RCC 7860 (cell line): ENCODE data around the gene SLFN13.
"Not testable (repeated sequence)": the region's sequence is repeated elsewhere in the genome, so short reads cannot be mapped to it uniquely, and the experiment has no call there.

Source experiments
- DNase-seq: peaks from one replicate; pipeline ENCODE4 v3.0.0-alpha.2; 2015; ENCODE audit warnings: low spot score
- FAIRE-seq: peaks from 2 replicates; lab custom pipeline; 2012; peaks lifted over from hg19 to GRCh38; lab: Jason Lieb, UNC

SLFN13 gene, protein sequence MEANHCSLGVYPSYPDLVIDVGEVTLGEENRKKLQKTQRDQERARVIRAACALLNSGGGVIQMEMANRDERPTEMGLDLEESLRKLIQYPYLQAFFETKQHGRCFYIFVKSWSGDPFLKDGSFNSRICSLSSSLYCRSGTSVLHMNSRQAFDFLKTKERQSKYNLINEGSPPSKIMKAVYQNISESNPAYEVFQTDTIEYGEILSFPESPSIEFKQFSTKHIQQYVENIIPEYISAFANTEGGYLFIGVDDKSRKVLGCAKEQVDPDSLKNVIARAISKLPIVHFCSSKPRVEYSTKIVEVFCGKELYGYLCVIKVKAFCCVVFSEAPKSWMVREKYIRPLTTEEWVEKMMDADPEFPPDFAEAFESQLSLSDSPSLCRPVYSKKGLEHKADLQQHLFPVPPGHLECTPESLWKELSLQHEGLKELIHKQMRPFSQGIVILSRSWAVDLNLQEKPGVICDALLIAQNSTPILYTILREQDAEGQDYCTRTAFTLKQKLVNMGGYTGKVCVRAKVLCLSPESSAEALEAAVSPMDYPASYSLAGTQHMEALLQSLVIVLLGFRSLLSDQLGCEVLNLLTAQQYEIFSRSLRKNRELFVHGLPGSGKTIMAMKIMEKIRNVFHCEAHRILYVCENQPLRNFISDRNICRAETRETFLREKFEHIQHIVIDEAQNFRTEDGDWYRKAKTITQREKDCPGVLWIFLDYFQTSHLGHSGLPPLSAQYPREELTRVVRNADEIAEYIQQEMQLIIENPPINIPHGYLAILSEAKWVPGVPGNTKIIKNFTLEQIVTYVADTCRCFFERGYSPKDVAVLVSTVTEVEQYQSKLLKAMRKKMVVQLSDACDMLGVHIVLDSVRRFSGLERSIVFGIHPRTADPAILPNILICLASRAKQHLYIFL

GRCh38 chr17:35448214-35448898 is at the start of gene SLFN13:
Gene SLFN13 (minus strand): TSS chr17:35448766. CDS start chr17:35445680, 3,086 bp downstream.
- DNase-seq = no peak
- FAIRE-seq = no peak

DNA sequence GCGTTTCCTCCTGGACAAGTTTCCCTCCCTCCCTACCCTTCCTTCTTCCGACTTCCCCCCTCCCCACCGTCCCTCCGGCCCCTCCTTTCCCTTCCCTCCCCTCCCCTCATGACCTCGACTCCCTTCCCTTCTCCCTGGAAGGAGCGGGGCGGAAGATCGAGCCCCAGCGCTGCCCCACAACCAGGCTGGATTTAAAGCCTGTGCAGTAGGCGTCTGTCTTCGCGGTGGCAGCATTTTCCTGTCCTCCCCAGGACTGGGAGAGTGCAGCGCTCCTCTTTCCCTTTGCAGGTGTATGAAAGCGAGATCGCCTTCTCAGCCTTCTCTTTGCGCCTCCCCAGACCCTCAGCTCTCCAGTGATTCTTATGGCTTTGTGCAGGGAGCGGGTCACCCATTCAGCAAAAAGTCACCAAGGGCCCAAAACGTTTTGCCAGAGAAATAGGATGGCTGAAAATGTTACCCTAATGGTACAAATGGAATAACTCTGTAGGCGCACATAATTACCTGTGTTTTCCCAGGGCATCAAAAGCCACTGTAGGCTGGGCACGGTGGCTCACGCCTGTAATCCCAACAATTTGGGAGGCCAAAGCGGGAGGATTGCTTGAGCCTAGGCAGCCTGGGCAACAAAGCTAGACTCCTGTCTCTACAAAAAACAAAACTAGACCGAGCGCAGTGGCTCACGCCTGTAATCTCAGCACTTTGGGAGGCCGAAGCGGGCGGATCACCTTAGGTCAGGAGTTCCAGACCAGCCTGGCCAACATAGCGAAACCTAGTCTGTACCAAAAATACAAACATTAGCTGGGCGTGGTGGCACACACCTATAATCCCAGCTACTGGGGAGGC is 48.1 kb upstream of the SLFN13 start:
- FAIRE-seq = no peak

GRCh38 chr17:35493040-35493439 is 44.5 kb upstream of the SLFN13 start:
- DNase-seq (no peak), FAIRE-seq (no peak)

More for the DNA sequence above, 48.1 kb upstream of the SLFN13 start:
- DNase-seq = no peak

- DNase-seq (no peak), FAIRE-seq (no peak)
These were observed 42.9 kb upstream of the SLFN13 start for GRCh38 chr17:35491417-35491816.

DNA sequence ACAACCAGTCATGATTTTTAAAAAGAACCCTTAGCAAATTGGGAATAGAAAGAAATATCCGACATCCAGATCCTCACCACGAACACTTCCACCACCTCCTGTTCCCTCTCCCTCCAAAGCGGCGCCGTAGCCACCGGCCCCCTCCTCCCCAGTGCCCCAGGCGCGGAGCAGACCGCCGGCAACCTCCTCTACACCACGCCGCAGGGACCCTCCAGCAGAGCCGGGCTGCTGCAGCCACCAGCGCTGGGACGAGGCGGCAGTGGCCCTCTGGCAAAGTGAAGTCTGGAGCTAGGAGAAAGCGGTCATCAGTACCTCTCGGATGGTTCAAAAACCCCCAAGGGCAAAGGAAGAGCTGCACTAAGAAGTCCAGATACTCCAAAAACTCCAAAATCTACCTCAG is 41.4 kb upstream of the SLFN13 start:
- DNase-seq (no peak), FAIRE-seq (no peak)

GRCh38 chr17:35488991-35489390 is 40.4 kb upstream of the SLFN13 start:
- no peak for FAIRE-seq
- no peak for DNase-seq

DNA sequence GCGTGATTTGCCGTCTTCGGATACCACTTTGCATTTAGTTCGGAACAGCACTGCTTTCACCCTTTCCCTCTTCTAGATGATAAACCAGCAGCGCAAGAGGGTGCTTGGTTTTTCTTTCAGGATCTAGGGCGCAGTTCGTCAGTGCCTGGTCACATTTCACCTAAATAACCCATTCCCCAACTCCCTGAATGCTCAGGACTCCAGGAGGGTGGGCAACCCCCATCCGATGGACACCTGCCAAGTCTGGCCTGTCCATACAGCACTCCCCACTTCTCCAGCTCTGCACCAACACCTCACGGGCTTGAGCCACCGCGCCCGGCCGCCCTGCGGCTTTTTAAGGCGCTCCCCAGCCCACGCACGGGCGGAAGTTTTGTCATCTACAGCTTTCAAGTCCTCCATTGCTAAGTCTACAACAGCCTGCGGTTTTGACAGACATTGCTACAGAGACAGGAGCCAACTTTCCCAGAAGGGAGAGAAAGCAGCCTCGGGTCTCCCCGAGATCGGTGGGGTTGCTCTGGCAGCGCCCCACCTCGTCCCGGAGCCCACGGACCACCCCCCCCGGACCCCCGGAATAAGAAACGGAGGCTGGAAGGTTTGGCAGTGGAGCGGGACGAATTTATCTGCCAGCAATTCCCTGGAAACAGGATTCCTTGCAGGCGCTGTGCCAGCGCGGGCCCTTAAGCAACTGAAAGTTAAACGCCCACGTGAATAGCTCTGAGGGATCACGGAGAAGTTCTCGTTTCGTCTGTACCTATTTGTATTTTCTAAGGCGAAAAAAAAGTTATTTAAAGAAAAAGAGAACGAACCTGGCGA is 38.6 kb upstream of the SLFN13 start:
- no peak for FAIRE-seq
- DNase-seq = peak; percentile 18

GRCh38 chr17:35479271-35479670 is 30.7 kb upstream of the SLFN13 start:
- DNase-seq = no peak
- FAIRE-seq = no peak

DNA sequence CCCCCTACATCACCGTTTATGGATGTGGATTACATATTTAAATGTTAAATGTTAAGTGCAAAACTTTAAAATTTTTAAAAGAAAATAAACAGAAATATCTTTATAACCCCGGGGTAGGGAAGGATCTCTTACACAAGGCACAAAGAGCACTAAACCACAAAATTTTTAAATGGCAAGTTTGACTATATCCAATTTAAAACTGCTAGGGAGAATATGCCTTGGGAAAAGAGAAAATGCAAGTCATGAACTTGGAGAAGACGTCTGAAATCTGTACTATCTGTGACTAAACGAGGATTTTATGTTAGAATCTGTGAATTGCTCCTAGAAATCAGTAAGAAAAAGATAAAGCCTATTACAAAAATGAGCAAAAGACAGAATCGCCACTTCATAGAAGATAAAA is 28.7 kb upstream of the SLFN13 start:
- DNase-seq = no peak
- no peak for FAIRE-seq

- FAIRE-seq (no peak), DNase-seq (no peak)
These were observed 27.8 kb upstream of the SLFN13 start for GRCh38 chr17:35476283-35476820.

DNA sequence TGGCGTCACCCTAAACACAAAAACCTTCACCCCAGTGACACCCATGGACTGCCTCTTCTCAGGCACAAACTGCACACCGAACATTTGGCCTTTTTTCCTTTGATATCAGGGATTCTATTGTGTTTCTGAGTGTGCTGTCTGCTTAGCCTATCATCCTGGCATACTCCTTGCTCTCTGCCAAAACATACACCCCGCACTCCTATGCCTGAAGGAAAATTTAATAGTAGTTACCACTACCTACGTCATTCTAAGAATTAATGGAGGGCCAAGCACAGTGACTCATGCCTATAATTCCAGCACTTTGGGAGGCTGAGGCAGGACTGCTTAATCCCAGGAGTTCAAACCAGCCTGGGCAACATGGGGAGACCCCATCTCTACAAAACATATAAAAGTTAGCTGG is 19.9 kb upstream of the SLFN13 start:
- no peak for DNase-seq
- no peak for FAIRE-seq

DNA sequence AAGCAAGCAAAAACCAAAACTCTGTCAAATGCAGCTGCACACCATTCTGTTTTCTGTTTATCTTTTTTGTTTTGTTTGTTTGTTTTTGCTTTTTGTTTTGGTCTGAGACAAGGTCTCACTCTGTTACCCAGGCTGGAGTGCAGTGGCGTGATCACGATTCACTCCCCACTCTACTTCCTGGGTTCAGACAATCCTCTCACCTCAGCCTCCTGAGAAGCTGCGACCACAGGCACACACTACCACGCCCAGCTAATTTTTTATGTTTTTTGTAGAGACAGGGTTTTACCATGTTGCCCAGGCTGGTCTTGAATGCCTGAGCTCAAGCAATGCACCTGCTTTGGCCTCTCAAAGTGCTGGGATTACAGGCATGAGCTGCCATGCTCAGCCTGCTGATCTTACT is 19.3 kb upstream of the SLFN13 start:
- DNase-seq (no peak), FAIRE-seq (no peak)

DNA sequence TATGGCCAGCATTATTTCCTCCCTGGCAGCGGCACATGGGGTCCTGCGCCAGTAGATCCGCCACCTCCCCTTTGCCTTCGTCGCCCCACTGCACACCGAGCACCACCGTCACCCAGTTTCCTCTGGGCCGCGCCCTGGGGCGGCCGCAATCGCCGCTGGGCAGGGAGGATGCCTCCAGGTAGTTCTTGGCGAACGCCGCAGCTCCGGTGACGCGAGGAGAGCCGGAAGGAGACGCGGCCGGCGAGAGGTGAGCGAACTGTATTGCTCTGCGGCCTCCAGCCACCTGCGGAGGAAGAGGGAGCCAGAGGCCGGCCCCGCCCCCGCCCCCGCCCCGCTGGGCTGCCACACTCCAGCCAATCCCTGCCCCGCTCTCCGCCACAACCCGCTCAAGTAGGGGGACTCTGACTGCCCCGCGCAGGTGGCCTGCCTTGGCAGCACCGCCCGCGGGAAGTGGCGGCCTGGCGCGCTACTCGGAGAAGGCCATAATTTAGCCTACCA is 11.8 kb upstream of the SLFN13 start:
- DNase-seq = no peak
- FAIRE-seq = no peak

DNA sequence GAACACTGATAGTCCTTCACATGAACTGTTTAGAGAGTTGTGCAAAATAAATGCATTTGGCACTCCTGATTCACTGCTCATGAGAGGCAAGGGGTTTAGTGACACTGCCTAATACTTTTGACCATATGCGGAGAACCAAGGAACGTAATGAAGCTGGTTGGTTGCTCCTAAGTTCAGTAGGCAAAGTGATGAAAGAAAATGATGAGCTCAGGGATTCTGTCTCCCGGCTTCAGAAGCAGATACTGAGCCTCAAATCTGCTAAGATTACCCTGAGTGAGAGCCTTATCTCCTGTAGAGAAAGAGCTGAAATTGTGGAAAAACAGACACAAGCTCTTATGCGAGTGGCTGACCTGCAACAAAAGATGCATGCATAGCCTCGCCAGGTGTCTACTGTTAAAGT is 5.5 kb upstream of the SLFN13 start:
- DNase-seq = not testable (repeated sequence)

DNA sequence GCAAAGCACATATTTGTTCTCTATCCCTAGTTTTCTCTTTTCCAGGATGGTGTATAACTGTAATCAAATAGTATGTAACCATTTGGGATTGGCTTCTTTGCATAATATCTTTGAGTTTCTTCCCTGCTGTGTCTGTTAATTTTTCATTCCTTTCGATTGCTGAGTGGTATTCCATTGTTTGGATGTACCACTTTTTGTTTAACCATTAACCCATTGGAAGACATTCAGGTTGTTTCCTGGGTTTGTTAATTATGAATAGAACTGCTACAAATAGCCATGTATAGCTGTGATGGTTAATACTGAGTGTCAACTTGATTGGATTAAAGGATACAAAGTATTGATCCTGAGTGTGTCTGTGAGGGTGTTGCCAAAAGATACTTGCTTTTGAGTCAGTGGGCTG is 4.6 kb upstream of the SLFN13 start:
- FAIRE-seq (no peak), DNase-seq (no peak)

More for the DNA sequence above, 5.5 kb upstream of the SLFN13 start:
- not testable (repeated sequence) for FAIRE-seq

DNA sequence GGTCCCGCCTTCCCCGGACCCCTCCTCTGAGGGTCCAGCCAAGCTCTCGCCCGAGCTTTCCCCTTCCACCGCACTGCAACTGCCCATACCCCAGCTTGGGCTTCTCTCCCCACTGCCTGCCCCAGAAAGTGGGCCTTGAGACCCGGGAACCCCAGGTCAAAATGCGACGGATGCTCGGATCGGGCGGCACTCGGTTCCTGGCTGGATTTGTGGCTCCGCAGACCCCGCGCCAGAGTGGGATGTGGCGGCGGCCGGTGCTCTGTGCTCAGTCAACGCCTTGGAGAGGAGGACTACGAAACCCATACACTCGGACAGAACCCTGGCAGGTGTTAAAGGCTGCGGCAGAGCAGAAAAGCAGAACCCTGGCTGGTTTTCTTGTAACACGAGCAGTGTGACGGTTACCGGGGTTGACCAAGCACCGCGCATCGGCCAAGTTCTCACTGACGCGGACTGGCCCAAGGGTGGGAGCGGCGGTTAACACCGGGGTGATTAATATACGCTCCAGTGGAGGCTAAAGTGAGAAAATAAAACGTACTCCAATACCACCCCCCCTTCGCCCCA is 885 bp upstream of the SLFN13 start:
- FAIRE-seq = no peak
- DNase-seq = no peak

- FAIRE-seq = no peak
- DNase-seq = no peak
These were observed 297 bp upstream of the SLFN13 start for GRCh38 chr17:35448899-35449227.

DNA sequence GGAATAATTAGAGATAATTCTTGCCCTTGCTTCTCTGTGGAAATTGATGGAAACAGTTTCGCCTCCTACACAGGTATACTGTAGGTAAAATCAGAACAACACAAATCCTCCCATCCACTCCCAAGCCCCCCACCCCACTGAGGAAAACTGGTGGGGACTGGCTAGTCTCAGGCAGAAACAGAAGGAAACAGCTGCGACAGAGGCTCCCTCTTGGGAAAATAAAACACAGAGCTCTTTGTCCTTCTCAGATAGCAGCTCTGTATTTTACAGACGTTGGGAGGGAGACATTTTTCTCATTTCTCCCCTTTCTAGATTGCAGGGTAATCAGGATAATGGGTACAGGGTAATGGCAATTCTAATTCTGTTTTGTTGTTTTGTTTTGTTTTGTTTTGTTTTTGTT is 1.1 kb downstream of the SLFN13 start:
- no peak for DNase-seq

GRCh38 chr17:35438433-35438832 is 10.1 kb downstream of the SLFN13 start:
- FAIRE-seq (no peak), DNase-seq (no peak)

More for the DNA sequence above, 1.1 kb downstream of the SLFN13 start:
- FAIRE-seq = no peak
